ENCODE data around the gene PSMG4.

DNA sequence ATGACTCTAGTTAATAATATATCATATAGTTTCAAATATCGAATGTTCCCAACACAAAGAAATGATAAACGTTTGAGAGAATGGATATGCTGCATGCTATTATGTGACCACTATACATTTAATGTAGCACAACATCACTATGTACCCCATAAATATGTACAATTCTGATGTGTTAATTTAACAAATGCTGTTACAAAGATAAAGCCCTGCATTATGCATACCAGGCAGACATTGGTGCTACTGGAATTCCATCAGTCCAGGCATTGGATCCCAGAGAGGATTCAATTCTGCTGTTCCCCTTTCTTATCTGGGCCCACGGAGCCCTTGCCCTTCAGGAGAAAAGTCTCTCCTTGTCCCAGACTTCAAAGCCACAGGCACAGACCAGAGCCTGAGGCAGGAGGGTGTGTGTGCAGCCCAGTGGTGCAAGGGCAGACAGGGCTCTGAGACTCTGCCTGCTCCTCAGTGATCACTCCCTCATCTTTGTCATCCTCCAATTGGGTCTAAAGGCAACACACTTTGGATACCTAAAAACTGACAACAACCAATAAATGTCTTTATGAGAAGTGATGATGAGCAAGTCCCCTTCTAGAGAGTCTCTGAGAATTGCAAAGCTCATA, 45.2 kb downstream of the PSMG4 start:
- TF ChIP-seq, protein P1, sequence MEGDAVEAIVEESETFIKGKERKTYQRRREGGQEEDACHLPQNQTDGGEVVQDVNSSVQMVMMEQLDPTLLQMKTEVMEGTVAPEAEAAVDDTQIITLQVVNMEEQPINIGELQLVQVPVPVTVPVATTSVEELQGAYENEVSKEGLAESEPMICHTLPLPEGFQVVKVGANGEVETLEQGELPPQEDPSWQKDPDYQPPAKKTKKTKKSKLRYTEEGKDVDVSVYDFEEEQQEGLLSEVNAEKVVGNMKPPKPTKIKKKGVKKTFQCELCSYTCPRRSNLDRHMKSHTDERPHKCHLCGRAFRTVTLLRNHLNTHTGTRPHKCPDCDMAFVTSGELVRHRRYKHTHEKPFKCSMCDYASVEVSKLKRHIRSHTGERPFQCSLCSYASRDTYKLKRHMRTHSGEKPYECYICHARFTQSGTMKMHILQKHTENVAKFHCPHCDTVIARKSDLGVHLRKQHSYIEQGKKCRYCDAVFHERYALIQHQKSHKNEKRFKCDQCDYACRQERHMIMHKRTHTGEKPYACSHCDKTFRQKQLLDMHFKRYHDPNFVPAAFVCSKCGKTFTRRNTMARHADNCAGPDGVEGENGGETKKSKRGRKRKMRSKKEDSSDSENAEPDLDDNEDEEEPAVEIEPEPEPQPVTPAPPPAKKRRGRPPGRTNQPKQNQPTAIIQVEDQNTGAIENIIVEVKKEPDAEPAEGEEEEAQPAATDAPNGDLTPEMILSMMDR (conservative IDR thresholded peaks at IDR 0.05 in 1 of 2, IDR thresholded peaks at IDR 0.05 in 1 of 2; ENCODE audit: extremely low read depth in 1 of 2, insufficient read depth in 1 of 2, low read depth in 1 of 2, low read length in 2 of 2) = no peak
- TF ChIP-seq EZH2 (IDR thresholded peaks at IDR 0.05; ENCODE audit: borderline replicate concordance, low read length) = no peak
